PFSK-1 (cell line): ENCODE results near the gene PUDP. TPM values are rescaled to one million over a fixed set of nuclear protein-coding genes. Genes with fewer than 3 reads are reported as not detected.

Experiments
- FOXP2 ChIP-seq: optimal IDR thresholded peaks from 2 replicates; pipeline ENCODE3; 2011; ENCODE audit warnings: borderline replicate concordance, control low read depth, inconsistent platforms; ENCODE audit not compliant: insufficient read depth; ENCODE audit errors: extremely low read length, extremely low read depth
- POLR2AphosphoS5 ChIP-seq: IDR thresholded peaks from 2 replicates; pipeline ENCODE4 v1.6.1; 2012; ENCODE audit warnings: low read depth, mild to moderate bottlenecking, control low read depth, low read length, moderate library complexity
- REST ChIP-seq, 2 experiments: IDR thresholded peaks; 2 replicates each; pipeline versions ENCODE4 v1.6.1 to v1.8.0; 2011 to 2012; ENCODE audit warnings: low read depth in 2 of 2, low read length in 2 of 2, control low read depth in 1 of 2, inconsistent platforms in 1 of 2, mild to moderate bottlenecking in 1 of 2, moderate library complexity in 1 of 2; ENCODE audit not compliant: insufficient read depth in 1 of 2
- SIN3A ChIP-seq: IDR thresholded peaks from 2 replicates; pipeline ENCODE4 v1.6.1; 2012; ENCODE audit warnings: mild to moderate bottlenecking, low read length, moderate library complexity, borderline replicate concordance; ENCODE audit not compliant: insufficient read depth
- TAF1 ChIP-seq: IDR thresholded peaks from 2 replicates; pipeline ENCODE4 v1.6.1; 2012; ENCODE audit warnings: low read length, control low read depth, borderline replicate concordance; ENCODE audit not compliant: insufficient read depth
- polyA plus RNA-seq: library from polyadenylated mRNA; unstranded; fragments of >200 nt; gene quantifications from one replicate; pipeline ENCODE4 v1.2.1, GENCODE V29; 2012; ENCODE audit warnings: low read depth, missing spikeins; ENCODE audit not compliant: insufficient read length

PUDP gene
- polyA plus RNA-seq = 21.0 TPM

GRCh38 chrX:7147978-7148854 lies at the start of gene PUDP:
Gene PUDP (minus strand): TSS chrX:7148153. CDS start chrX:7148113, 40 bp downstream.
- TF ChIP-seq TAF1 (no peak), REST (IDR thresholded peaks at IDR 0.05; ENCODE audit: insufficient read depth in 1 of 2, low read depth in 2 of 2, low read length in 2 of 2) (0 out of 4 replicates have a peak, but pooled peaks of 1 of the 2 experiments have one; percentile 26), SIN3A (no peak), FOXP2 (peak; percentile 13), POLR2AphosphoS5 (peak; percentile 41)

DNA sequence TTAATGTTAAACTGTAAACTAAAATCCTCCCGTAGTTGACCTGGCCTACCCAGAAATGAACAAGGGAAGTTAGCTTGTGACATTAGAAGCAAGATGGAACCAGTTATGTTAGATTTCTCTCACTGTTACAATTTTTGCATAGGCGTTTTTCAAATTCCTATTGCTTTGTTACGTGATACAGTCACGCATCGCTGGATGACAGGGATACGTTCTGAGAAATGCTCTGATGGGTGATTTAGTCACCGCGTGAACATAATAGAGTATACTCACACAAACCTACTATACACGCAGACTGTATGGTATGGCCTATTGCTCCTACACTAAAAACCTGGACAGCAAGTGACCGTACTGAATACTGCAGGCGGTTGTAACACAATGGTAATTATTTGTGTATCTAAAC lies 46.7 kb upstream of the PUDP start:
- no peak for TF ChIP-seq REST (IDR thresholded peaks at IDR 0.05; ENCODE audit: insufficient read depth in 1 of 2, low read depth in 2 of 2, low read length in 2 of 2)
- no peak for TF ChIP-seq FOXP2

DNA sequence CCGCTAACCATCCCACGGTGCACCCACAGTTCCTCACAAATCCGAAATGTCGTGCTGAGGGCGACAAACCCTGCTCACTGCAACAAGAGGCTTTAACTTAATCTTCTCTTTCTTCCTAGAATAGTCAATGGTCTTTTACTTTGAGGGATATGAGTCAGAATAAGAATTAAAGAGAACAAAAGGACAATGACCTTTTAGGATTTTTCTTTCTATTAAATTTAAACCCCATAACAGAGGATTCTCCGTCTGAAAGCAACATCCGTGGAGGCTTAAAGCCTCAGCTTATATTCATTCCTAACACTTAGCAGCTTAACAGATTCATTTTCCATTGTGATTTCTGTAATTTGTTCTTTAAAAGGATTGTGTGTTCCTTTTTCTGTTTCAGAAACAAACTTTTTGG lies 44.9 kb upstream of the PUDP start:
- TF ChIP-seq SIN3A (no peak), POLR2AphosphoS5 (no peak), FOXP2 (no peak), REST (IDR thresholded peaks at IDR 0.05; ENCODE audit: insufficient read depth in 1 of 2, low read depth in 2 of 2, low read length in 2 of 2) (no peak), TAF1 (no peak)

DNA sequence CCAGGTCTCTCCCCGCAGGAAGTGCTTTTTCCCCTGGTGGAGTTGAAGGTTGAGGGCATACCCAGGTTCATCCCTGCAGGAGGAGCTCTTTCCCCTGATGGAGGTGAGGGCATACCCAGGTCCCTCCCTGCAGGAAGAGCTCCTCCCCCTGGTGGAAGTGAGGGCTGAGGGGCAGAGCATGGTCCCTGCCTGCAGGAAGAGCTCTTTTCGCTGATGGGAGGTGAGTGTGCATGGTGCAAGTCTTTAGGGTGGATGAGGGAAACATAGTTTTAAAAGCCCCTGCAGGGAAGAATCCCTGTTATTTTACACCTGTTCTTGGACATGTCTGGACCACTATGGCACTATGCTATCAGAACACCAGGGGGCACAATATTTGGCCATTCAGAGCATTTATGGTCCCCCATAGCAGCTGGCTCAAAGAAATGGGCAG lies 43.7 kb upstream of the PUDP start:
- TF ChIP-seq POLR2AphosphoS5 = no peak
- no peak for TF ChIP-seq FOXP2
- TF ChIP-seq TAF1 = no peak
- no peak for TF ChIP-seq REST (IDR thresholded peaks at IDR 0.05; ENCODE audit: insufficient read depth in 1 of 2, low read depth in 2 of 2, low read length in 2 of 2)
- no peak for TF ChIP-seq SIN3A

GRCh38 chrX:7190157-7190556 lies 42.2 kb upstream of the PUDP start:
- TF ChIP-seq TAF1 (no peak), REST (IDR thresholded peaks at IDR 0.05; ENCODE audit: insufficient read depth in 1 of 2, low read depth in 2 of 2, low read length in 2 of 2) (no peak), FOXP2 (no peak), SIN3A (no peak), POLR2AphosphoS5 (no peak)
